Spleen (tissue), 7 donors: Measurements from ENCODE around the gene PBX1.

ENCODE experiments used
- CTCF ChIP-seq, 11 experiments: fragments of 200-600 bp in 7 of 11; fragments of 450-650 bp in 4 of 11; sonication (generic) in 4 of 11; IDR thresholded peaks in 8 of 11; conservative IDR thresholded peaks in 3 of 11; 1 replicate in 7 of 11; 2 replicates in 4 of 11; pipeline versions ENCODE4 v1.4.0 to v1.8.0; 2016 to 2021; ENCODE audit warnings: antibody characterized with exemption in 11 of 11, inconsistent platforms in 4 of 11, mild to moderate bottlenecking in 1 of 11
- POLR2A ChIP-seq, 3 donors: fragments of 450-650 bp; IDR thresholded peaks; one replicate each; pipeline ENCODE4 v1.5.1; 2017; ENCODE audit warnings: antibody characterized with exemption in 3 of 3, mild to moderate bottlenecking in 1 of 3
- POLR2AphosphoS5 ChIP-seq, 3 donors: sonication (generic); formaldehyde crosslinking; IDR thresholded peaks; one replicate each; pipeline ENCODE4 v1.5.1; 2017; ENCODE audit warnings: antibody characterized with exemption in 3 of 3
- donor health status: DM: no; HTN: no; CAD: no; lungs with moderate emphysema.
- donor health status: DM: no; HTN: no; CAD: no.
- donor health status: DM: no; HTN: no; CAD: no.

DNA sequence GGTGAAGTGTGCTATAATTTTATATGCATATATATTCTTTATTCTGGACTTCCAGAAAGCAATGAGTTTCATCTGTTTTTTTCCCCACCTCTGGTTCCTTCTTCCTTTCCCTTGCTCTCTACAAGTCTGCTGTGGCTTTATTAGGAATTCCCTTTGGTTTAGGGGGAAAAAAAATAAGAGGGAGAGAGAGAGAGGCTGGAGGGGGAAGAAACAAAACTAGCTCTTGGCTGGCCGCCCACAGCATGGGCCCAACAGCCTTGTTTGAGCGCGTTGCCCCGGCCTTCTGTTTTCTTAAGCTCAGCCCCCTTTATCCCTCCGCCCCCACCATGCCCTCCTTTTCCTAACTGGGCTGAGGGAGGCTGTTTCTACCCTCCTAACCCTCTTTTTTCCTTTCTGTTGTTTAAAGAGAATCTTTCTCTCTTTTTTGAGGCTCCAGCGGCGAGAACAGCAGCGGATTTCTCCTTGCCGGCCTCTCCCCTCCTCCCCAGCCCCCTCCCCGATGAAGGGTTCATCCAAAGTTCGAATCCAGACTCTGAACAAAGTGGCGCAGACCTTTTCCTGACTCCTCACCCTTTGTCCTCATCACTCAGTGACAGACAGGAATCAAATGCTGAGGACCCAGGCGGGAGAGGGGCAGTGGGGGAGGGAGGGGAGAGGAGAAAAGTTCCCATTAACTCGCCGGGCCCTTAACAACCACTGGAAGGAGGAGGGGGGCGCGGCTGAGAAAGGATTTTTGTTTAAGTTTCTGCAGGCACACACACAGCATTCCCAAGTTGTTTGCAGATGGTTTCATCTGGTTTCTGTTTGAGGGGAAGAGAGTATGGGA, 29.7 kb downstream of the PBX1 start:
- TF ChIP-seq POLR2A (IDR thresholded peaks at IDR 0.05): no peak
- no peak for TF ChIP-seq CTCF (IDR thresholded peaks at IDR 0.05 in 8 of 11, conservative IDR thresholded peaks at IDR 0.05 in 3 of 11)
- TF ChIP-seq POLR2AphosphoS5 (IDR thresholded peaks at IDR 0.05): peak in 2 of 3 donors; percentile 46 to 67
